Activated gamma-delta T cell treated with Interleukin-2 at 50 U/mL for 16 hours (primary cell): ENCODE measurements around the gene RNASEL.

Experiments
- DNase-seq: peaks from one replicate; pipeline ENCODE4 v3.0.0-alpha.2; 2020

RNASEL gene

GRCh38 chr1:182617734-182618351, 28.8 kb upstream of the RNASEL start:
- DNase-seq = no peak

GRCh38 chr1:182617014-182617429, 28.0 kb upstream of the RNASEL start:
- DNase-seq = no peak

- peak; percentile 84 for DNase-seq
Measured at GRCh38 chr1:182616130-182617013, 27.3 kb upstream of the RNASEL start.

GRCh38 chr1:182615468-182616129, 26.5 kb upstream of the RNASEL start:
- no peak for DNase-seq

- DNase-seq = peak; percentile 32
Measured at GRCh38 chr1:182614796-182615454, 25.9 kb upstream of the RNASEL start.

GRCh38 chr1:182611787-182612186, 22.7 kb upstream of the RNASEL start:
- DNase-seq = no peak

- DNase-seq = no peak
Measured at GRCh38 chr1:182611326-182611725, 22.3 kb upstream of the RNASEL start.

- DNase-seq = no peak
Measured at GRCh38 chr1:182610606-182611194, 21.6 kb upstream of the RNASEL start.

GRCh38 chr1:182608845-182609610, 20.0 kb upstream of the RNASEL start:
- no peak for DNase-seq

GRCh38 chr1:182608236-182608635, 19.2 kb upstream of the RNASEL start:
- DNase-seq = no peak

- DNase-seq = no peak
Measured at GRCh38 chr1:182607566-182607965, 18.5 kb upstream of the RNASEL start.

GRCh38 chr1:182604175-182605164, 15.4 kb upstream of the RNASEL start, which contains the start of gene RGS16:
Gene RGS16, minus strand, starts transcription at chr1:182604389. Its CDS starts 130 bp downstream, at chr1:182604259.
- peak; percentile 83 for DNase-seq

GRCh38 chr1:182603646-182604174, 14.7 kb upstream of the RNASEL start:
- no peak for DNase-seq

- no peak for DNase-seq
Measured at GRCh38 chr1:182602935-182603645, 14.0 kb upstream of the RNASEL start.

- DNase-seq = no peak
Measured at GRCh38 chr1:182601913-182602312, 12.9 kb upstream of the RNASEL start.

- peak; percentile 68 for DNase-seq
Measured at GRCh38 chr1:182601416-182601786, 12.3 kb upstream of the RNASEL start.

GRCh38 chr1:182600745-182601415, 11.8 kb upstream of the RNASEL start:
- DNase-seq = no peak

GRCh38 chr1:182600036-182600713, 11.1 kb upstream of the RNASEL start:
- no peak for DNase-seq
